MM.1S (cell line): ENCODE data around the gene ADGRD1.

ENCODE experiments used
- CTCF ChIP-seq: fragments of 300-600 bp; sonication (generic); IDR thresholded peaks from 2 replicates; pipeline ENCODE4 v1.5.1; 2016; ENCODE audit warnings: antibody characterized with exemption, low read length, mixed read lengths
- EZH2 ChIP-seq: fragments of 300-600 bp; sonication (generic); optimal IDR thresholded peaks from 2 replicates; pipeline ENCODE3; 2017; ENCODE audit warnings: low read depth, mild to moderate bottlenecking, antibody characterized with exemption, low read length, mixed read lengths

GRCh38 chr12:131021154-131021541 lies 67.4 kb downstream of the ADGRD1 start:
- TF ChIP-seq CTCF (no peak), EZH2 (no peak)
